Dedifferentiated amniotic fluid mesenchymal stem cell (primary cell): ENCODE measurements around the gene TBC1D9.

Experiments
- DNase-seq: peaks from one replicate; pipeline ENCODE4 v3.0.0-alpha.2; 2016; ENCODE audit errors: extremely low spot score

Gene TBC1D9

DNA sequence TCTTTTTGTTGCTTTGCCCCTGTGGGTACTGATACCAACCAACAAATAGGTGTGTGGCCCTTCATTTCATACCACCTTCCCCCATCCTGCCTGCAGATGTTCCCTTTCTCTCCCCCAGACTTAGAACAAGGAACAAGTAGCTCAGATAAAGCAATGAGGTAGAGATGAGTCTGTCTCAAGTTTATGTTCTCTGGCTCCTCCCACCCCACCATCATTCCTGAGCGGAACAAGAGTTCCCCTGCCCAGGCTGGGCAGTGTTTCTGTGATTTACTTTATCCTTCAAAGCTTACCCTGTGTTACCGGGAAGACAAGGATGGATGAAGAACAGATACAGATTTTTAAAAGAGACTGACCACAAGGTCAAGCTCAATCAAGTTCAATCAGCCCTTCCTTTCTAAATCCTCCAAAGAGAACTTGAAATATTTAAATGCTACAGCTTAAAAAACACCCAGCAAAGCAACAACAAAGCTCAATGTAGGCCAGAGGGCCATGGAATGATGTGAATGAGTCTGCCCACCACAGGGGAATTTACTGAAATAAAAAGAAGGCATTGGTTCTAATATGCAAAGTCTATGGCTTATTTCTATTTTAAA lies 107.4 kb downstream of the TBC1D9 start:
- no peak for DNase-seq

DNA sequence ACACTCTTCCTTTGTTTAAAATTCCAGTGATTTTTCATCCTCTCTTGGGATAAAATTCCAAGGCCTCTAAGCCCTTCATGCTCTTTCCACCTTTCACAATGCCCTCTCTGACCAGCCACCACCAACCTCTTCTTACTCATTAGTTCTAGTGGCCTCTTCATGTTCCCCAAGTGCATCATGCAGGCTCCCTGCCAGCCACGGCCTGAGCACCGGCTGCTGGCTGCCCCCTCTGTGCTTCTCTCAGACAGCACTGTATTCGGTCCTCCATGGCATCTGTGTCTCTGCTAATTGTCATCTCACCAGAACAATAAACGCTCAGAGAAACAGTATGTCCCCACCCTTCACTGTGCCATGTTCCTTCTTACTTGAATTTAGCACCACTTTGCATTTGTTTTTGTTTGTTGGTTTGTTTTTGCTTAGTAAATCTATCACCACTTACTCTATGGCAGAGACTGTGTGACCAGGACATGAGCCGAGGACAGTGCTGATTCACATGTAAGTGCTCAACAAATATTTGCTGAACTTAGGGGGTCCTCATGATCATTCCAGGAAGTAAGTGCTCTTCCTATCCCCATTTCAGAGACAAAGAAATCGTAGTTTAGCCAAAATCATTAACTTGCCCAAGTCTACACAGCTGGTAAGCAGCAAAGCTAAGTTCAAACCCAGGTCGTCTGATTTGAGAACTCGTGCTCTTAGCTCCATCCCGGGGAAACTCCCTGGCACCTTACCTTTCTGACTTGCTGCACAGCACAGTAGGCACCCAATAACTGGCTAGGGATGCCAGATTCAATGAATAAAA lies 110.4 kb downstream of the TBC1D9 start:
- no peak for DNase-seq

DNA sequence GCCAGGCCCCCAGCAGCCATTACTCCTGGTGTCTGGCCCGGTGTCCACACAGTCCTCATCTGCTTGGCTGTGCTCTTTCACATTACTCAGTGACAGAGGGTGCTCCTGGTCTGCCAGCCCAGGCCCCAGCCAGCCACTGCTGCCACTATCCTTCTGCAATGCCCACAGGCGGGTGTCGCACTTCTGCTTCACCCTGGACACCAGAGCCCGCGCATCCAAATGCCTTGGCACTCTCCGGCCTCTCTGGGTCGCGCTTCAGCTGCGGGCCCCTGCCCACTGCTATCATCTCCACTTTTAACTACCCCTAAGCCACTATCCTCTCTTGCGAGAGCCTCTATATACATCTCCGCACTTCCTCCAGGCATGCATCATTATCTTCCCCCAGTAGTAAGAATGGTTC lies 111.0 kb downstream of the TBC1D9 start:
- DNase-seq, result no peak

DNA sequence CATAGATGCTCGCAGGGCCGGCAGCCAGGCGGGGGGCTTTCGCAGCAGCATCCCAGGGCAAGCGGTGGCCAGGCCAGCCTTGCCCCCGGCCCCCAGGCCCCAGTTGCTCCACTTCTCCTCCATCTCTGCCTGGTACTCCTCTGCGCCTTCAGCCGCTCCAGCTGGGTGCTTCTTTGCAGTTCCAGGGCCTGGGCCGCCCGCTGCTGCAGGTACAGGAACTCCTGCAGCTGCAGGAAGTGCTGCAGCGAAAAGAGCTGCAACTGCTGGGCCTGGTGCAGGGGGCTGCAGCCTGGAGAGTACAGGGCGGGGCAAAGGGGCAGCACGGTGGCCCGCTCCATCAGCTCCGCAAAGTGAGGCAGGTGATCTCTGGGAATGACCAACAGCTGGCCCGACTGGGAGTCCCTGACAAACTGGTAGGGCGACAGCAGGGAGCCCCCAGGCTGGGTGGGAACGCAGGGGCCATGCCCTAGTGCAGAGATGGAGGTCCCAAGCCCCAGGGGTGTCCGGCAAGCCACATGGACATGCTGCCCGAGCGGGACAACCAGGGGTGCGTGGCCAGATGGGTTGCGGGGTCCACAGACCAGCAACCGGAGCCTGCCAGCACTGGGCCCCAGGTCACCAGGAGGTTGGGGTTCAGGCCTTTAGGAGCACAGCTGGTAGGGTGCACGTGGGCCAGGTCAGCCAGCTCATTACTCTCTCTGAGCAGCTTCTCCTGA lies 111.6 kb downstream of the TBC1D9 start:
- no peak for DNase-seq

DNA sequence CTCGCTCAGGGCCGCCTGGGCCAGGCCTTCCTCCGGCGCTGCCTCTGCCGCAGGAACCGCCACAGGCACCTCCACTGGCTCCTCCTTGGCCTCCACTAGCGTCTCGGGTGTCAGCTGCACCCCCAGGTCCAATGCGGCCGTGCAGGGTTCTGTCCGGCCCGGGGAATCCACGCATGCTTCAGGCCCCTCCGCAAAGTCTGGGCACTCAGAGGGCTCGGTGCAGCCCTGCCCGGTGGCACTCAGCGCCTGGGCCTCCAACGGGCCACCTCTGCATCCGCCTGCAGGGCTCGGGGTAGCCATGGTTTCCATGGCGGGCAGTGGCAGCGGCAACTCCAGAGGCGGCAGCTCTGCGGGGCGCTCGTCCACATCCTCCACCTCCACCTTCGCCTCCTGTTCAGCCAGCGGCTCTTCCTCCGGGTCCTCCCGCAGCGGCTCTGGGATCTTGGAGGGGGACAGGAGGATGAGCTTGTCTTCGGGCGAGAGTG lies 112.6 kb downstream of the TBC1D9 start:
- DNase-seq, result no peak

DNA sequence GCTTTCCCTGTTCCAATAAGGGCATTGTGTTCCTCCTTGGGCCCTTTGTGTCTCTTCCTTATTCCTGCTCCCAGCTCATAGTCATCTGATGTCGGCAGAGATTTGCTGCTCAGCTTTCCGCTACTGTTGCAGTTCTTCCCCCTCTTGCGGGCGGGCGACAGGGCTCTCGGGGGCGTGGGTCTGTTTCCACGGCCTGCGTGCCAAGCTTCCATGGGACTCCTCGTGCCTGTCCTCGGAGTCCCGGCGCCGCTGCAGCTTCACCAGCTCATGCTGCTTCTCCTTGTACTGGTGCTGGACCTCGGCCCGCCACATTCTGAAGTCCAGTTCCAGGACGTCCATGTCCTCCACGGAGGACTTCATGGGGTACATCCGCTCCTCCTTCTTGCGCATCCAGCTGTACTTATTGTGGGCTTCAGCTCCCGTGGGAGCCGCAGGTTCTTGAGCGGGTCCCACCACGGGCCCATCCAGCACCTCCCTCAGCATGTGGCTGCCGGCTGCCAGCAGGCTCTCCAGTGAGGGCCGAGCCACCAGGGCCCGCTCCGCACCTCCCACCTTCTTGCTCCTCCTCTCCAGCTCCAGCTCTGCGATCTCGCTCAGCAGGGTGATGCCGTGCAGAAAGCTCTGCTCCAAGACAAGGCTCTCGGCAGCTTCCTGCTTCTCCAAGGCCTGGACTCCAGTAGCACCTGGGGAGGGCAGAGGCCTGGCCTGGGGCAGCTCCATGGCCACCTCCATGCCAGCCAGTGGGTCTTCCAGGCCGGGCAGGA lies 113.3 kb downstream of the TBC1D9 start:
- no peak for DNase-seq

DNA sequence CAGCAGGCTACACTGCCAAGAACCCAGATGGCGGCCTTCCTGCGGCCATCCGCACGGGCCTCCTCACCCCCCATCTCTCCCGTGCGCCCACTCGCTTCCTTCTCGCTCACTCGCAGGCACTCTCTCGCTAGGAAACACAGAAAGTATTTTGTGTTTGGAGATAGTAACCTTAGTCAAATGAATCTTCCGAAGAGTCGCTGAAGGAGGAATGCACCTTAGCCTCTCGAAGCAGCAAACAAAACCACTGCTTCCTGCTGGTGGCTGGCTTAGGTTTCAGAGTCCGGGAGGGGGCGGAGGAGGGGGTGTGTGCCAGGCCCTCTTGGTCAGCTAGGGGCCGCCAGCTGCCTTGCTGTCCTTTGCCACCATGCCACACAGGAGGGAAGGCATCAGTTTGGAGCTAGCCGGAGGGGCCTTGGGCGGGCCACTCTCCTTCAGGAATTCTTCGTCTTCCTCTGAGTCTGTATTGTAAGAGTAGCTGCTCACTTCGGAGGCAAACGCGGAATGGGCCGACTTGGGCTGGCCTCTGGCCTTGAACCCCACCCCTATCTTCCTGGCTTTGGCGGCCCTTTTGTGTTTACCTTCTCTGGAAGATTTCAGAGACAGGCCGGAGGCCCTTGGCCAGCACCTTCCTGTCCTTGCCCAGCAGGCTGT lies 114.3 kb downstream of the TBC1D9 start:
- DNase-seq, result no peak

DNA sequence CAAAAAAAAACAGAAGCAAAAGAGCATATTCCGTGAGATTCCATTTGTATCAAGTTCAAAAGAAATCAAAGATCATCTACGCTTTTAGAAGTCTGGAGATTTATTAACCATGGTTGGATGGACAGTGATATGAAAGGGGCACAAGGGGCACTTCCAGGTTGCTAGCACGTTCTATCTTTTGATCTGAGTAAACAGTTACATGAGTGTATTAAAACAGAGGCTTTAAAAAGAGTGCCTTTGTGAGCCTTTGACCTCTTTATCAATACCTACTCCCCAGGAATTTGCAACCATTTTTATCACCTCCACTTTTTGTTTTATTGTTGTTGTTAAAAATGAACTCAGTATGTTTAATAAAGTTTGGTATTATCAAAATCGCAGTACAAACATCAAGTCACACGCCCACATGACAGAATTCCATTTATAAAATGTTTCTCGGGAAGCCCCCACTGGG lies 115.1 kb downstream of the TBC1D9 start:
- DNase-seq, result no peak

DNA sequence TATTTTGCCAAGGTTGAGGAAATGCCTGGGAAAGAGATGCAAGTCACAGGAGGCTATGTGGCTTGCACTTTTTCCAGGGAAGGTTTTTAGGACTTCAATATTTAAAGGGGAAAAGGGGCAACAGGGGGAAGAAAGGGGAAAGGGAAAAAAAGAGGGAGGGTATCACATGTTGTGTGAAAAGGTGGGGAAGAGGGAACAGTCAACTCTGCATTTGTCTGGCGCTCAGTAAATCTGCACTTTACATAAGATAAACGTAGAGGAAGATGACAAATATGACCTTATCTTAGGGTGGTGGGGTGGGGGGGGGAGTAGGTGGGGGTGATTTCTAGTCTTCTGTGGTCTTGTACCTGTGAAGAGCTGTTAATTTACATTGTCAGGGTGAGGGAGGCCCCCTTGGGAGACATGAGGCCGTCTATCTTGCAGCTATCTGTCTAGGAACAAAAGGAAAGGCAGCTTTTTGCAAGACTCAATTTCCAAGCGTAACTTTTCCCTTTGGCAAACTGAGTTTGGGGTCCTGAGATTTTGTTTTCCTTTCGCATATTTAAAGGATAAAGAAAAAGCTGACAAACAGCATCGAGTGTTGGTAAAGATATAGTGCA lies 115.9 kb downstream of the TBC1D9 start:
- no peak for DNase-seq

DNA sequence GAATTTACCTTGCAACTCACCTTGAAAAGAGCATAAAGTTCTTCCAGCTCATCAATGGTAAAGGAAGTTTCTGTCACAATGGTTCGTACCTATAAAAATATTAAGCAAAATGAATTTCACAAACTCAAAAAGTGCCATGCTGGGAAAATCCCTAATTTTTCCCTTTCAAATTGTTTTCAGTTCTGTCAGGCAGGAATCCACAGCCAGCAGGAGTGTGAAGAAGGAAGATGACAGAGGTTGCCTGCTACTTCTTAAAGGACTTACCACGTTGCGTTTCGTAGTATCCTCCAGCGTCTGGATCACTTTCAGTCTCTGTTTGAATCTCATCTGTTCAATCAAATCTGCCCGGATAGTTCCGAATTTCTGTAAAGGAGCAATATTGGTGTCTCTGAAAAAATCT lies 117.1 kb downstream of the TBC1D9 start:
- DNase-seq, result no peak

DNA sequence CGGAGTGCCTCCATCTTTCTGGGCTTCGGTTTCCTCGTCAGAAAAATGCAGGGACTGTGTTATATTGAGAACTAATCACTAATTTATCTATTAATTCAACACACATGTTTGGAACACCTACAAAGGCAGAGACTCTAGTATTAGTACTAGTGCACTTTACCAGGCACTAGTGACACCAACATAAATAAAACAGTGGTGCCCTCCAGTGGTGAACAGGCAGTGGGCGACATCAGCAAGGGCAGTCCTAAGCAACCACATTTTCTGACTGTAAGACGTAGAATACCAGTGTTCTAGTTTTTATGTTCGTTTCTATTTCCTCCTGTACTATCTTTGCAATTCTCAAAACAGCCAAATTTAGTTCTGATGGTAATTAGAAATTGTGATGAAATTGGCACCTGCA lies 118.3 kb downstream of the TBC1D9 start:
- no peak for DNase-seq

DNA sequence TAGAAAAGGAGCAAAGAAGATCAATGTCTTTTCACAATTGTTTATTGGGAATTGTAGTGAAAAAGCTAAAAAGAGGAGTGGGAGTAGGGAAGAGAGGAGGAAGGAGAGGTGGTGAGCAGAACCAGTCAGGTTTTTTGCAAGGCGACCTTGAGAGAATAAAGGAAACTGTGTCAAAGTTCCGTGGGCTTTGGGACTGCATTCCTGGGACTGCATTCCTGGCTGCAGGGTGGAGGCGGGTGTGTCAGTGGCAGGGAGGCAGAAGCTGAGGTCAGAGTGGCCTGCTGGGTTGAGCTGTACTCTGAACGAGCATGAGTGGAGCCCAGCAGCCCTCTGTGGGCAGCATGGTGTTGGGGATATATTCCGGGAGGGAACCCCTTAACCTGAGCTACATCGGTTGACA lies 120.6 kb downstream of the TBC1D9 start:
- DNase-seq, result peak; percentile 57

DNA sequence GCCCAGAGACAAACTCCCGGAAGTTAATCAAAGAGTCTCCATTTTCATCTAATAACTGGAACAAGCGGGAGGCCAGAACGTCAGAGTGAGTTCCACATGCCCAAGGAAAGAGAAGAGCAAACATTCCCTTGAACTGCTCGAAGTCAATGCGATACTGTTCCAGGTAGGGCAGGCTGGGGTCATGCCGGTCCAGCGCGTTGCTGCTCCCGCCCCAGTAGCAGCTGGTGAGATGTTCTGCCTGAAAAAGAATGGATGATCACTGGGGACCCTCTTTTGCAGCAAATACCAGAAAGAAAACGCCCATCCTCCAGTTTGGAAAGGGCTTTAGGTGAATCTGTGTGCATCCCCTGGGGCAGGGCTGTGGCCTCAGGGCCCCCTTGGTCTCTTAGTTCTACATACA lies 122.2 kb downstream of the TBC1D9 start:
- DNase-seq, result no peak

DNA sequence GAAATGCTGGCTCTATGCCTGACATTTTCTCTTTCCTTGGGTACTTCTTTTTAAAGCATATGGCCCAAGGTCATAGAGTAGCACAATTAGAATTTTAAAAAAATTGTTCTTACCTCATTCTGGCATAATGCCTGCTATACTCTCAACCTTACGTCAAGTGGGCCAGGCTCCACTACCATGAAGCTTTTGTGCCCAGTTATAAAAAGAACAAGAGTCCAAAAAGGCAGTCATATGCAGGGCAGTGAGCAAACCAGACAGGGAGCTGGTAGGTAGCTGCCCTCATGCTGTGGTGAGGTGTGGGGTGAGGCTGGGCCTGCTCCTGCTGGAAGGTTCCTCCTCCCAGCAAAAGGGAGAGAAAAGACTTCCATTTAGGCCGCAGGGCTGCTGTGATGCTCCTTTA lies 123.1 kb downstream of the TBC1D9 start:
- no peak for DNase-seq

DNA sequence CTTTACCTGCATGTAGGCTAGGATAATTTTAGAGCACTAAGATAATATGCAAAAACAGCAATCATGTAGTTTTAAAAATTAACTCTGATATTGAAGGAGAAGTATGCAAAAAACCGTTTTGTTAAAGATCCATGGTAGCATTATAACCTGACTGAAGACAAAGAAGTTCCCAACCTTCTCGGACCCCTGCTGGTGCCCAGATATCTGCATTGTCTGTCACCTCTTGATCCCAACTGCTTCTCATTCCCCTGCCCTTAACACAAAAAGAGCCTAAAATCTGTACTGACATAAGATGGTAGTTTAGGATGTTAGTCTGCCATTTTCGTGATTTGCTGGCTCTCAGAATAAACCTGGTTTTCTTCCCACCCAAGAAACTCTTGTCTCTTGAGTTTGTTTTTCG lies 125.9 kb downstream of the TBC1D9 start:
- no peak for DNase-seq

DNA sequence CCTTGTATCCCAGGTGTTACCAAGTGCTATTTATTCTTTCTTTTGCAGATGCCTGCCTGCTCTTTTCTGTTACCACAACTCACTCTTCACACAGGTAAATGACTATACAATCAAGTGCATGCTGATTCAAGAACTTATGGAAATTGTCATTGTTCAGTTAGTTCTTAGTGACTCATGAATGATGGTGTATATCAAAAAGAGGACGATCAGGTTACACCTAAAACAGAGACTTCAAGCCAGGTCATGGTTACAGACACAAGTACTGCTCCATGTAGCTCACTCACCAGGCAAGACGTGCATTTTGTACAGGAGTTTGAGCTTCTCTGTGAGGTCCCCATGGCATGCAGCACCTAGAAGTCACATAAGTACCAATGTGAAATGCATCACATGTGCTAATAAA lies 128.2 kb downstream of the TBC1D9 start:
- DNase-seq, result no peak

DNA sequence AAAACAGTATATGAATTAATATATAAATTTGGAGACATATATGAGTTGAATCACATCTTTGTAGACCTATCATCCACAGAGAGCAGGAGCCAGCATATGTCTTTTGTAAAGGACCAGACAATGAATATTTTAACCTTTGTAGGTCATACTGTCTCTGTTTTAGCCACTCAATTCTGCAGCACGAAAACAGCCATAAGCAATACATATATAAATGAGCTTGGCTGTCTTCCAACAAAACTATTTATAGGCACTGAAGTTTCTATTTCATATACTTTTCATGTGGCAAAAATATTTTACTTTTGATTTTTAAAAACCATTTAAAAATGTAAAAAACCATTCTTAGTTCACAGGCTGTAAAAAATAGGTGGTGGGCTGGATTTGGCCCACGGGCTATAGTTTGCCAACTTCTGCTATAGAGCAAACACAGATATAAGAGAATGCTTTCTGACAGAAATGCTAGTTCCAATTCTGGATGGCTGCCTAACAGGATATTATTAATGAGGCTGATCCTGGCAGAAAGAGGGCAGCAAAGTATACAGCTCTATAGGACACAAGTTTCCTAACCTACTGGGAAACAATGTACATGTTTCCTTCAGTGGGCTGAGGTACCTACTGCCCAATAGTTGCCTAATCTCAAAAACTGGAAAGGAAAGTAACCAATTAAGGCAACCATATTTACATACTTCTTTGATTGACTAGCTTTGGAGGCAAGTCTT lies 129.4 kb downstream of the TBC1D9 start:
- no peak for DNase-seq

DNA sequence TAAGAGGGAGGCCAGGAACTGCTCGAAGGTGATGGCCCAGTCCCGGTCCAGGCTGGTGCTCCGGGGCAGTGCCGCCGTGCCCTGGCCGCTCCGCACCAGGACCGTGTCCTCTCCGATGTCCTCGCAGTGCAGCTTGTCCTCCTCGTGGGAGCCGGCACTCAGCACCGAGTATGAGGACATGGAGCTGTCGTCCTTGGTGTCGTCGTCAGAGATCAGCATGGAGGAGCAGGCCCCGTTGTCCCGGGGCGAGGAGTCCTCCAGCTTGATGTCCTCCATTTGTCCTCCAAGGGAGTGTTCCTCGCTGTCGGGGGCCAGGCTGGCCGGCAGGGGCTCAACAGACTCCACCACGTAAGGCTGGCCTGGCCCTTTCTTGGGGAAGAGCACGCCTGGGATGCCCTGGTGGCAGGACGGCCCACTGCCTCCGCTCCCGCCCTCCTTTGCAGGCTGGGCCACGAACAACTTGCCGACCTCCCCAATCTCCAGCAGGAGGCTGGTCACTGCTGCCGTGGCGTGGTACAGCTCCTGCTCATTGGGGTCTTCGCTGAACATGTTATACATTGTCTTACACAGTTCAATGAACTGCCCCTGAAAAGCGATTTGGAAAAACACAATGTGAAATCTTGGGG lies 133.7 kb downstream of the TBC1D9 start:
- no peak for DNase-seq

DNA sequence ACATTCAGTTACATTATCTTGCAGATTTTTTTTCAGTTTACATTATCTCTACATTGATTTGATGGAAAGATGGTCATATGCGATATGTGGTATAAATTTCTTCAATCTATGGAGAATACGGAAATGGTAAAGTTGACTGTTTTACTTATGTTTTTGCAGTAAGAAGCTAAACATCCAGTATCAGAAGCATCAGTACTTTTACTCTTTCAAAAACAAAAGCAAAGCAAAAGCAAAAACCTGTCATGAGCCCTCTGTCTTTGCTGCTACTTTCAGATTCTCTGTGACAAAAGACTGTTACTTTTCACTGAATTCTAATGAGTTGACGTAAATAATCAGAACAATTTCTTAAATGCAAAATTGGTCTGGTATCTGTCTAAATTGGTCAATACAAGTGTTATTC lies 135.0 kb downstream of the TBC1D9 start:
- DNase-seq, result no peak
